Trophoblast cell (in vitro differentiated cells and primary cell): ENCODE results near the gene PDHX.

Experiments
- DNase-seq, 2 donors: peaks; one replicate each; pipeline ENCODE4 v3.0.0-alpha.2; 2016
- H2AFZ ChIP-seq: 2 replicates; pipeline ENCODE4 v1.6.1; 2013; ENCODE audit warnings: low read length, moderate library complexity, mild to moderate bottlenecking; ENCODE audit not compliant: insufficient read depth, poor library complexity
- H2AK5ac ChIP-seq: 2 replicates; pipeline ENCODE4 v1.6.1; 2013; ENCODE audit warnings: mild to moderate bottlenecking, low read length
- H2BK120ac ChIP-seq: 2 replicates; pipeline ENCODE4 v1.6.1; 2013; ENCODE audit warnings: low read length, mild to moderate bottlenecking, moderate library complexity; ENCODE audit not compliant: insufficient read depth, poor library complexity
- H2BK12ac ChIP-seq: 2 replicates; pipeline ENCODE4 v1.6.1; 2013; ENCODE audit warnings: mild to moderate bottlenecking, low read length, moderate library complexity
- H2BK5ac ChIP-seq: 2 replicates; pipeline ENCODE4 v1.6.1; 2013; ENCODE audit warnings: low read length, low read depth, moderate library complexity, mild to moderate bottlenecking; ENCODE audit not compliant: poor library complexity
- H3K14ac ChIP-seq: 2 replicates; pipeline ENCODE4 v1.6.1; 2013; ENCODE audit warnings: mild to moderate bottlenecking, low read length
- H3K18ac ChIP-seq: 2 replicates; pipeline ENCODE4 v1.6.1; 2013; ENCODE audit warnings: mild to moderate bottlenecking, low read length
- H3K23ac ChIP-seq: 2 replicates; pipeline ENCODE4 v1.6.1; 2013; ENCODE audit warnings: low read length
- H3K27ac ChIP-seq: 2 replicates; pipeline ENCODE4 v1.5.1; 2013; ENCODE audit warnings: low read depth, mild to moderate bottlenecking, inconsistent platforms, low read length, moderate library complexity
- H3K27me3 ChIP-seq: 2 replicates; pipeline ENCODE4 v1.6.1; 2013; ENCODE audit warnings: inconsistent platforms, mild to moderate bottlenecking, low read length, moderate library complexity; ENCODE audit not compliant: insufficient read depth
- H3K36me3 ChIP-seq, 2 experiments: 1 replicate in 1 of 2; 2 replicates in 1 of 2; pipeline ENCODE4 v1.6.1; 2013; ENCODE audit warnings: low read length in 2 of 2, mild to moderate bottlenecking in 2 of 2, moderate library complexity in 1 of 2; ENCODE audit not compliant: insufficient read depth in 2 of 2, control insufficient read depth in 1 of 2
- H3K4ac ChIP-seq: 2 replicates; pipeline ENCODE4 v1.6.1; 2013; ENCODE audit warnings: low read depth, mild to moderate bottlenecking, low read length, moderate library complexity
- H3K4me1 ChIP-seq, 2 experiments: 1 replicate in 1 of 2; 2 replicates in 1 of 2; pipeline ENCODE4 v1.6.1; 2013; ENCODE audit warnings: low read length in 2 of 2, mild to moderate bottlenecking in 2 of 2, moderate library complexity in 1 of 2; ENCODE audit not compliant: insufficient read depth in 2 of 2, control insufficient read depth in 1 of 2
- H3K4me2 ChIP-seq: 2 replicates; pipeline ENCODE4 v1.6.1; 2013; ENCODE audit warnings: inconsistent platforms, mild to moderate bottlenecking, low read length, moderate library complexity
- H3K4me3 ChIP-seq: 2 replicates; pipeline ENCODE4 v1.5.1; 2013; ENCODE audit warnings: mild to moderate bottlenecking, low read depth, low read length, inconsistent platforms
- H3K79me1 ChIP-seq: one replicate; pipeline ENCODE4 v1.6.1; 2013; ENCODE audit warnings: low read length
- H3K79me2 ChIP-seq: 2 replicates; pipeline ENCODE4 v1.6.1; 2013; ENCODE audit warnings: low read length, mild to moderate bottlenecking; ENCODE audit not compliant: control insufficient read depth, insufficient read depth, poor library complexity
- H3K9ac ChIP-seq: 2 replicates; pipeline ENCODE4 v1.6.1; 2013; ENCODE audit warnings: mild to moderate bottlenecking, low read length
- H3K9me3 ChIP-seq: 2 replicates; pipeline ENCODE4 v1.6.1; 2013; ENCODE audit warnings: low read depth, mild to moderate bottlenecking, control low read depth, inconsistent platforms, low read length; ENCODE audit not compliant: insufficient read depth
- H4K12ac ChIP-seq: 2 replicates; pipeline ENCODE4 v1.6.1; 2013; ENCODE audit warnings: low read depth, mild to moderate bottlenecking, low read length, moderate library complexity
- H4K8ac ChIP-seq: 2 replicates; pipeline ENCODE4 v1.6.1; 2013; ENCODE audit warnings: low read depth, mild to moderate bottlenecking, low read length, moderate library complexity
- H4K91ac ChIP-seq: one replicate; pipeline ENCODE4 v1.6.1; 2013; ENCODE audit warnings: low read depth, mild to moderate bottlenecking, low read length, moderate library complexity
- WGBS: extraction: QIAGEN DNeasy Blood & Tissue Kit; methylation state at CpG from one replicate; pipeline ENCODE4 v1.1.7; 2013; ENCODE audit warnings: missing lambda C conversion rate; ENCODE audit not compliant: insufficient read length, insufficient coverage; ENCODE audit errors: extremely low coverage; 5-methylcytosine and 5-hydroxymethylcytosine counted together

Gene PDHX

DNA sequence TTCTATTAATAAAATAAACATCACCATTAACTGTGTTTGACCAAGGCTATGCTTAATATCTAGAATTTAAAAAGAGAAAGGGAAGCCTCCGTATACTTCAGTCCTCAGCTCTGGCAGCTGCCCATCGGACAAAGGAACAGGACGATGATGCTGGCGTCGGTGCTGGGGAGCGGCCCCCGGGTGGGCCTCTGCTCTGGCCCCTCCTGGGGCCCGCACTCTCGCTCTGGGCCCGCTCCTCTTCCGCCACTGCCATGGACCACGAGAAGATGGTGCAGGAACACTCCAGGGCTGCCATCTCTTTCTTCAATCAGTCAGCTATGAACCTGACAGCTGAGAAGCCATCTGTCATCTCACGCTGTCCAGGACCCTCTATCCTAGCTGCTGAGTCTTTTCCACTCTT, 25.3 kb downstream of the PDHX start:
- Histone ChIP-seq H2AFZ (no peak overlapping the region), H4K8ac (no peak overlapping the region), H3K36me3 (no peaks in the 10 kb centered on the region), H3K9me3 (no peaks in the 10 kb centered on the region), H3K27ac (no peak overlapping the region), H2BK12ac (no peak overlapping the region), H3K23ac (no peak overlapping the region), H4K91ac (peak overlapping the region; percentile 6), H2AK5ac (peak overlapping the region; percentile 37), H3K4ac (peak overlapping the region; percentile 36), H3K14ac (no peak overlapping the region), H3K79me2 (no peaks in the 10 kb centered on the region), H2BK5ac (no peak overlapping the region), H3K79me1 (no peaks in the 10 kb centered on the region), H3K9ac (no peak overlapping the region), H3K4me2 (no peak overlapping the region), H2BK120ac (no peak overlapping the region), H3K4me3 (no peak overlapping the region), H4K12ac (no peak overlapping the region), H3K18ac (peak overlapping the region; percentile 65), H3K27me3 (no peaks in the 10 kb centered on the region), H3K4me1 (peaks cover 3 to 7% of the 10 kb centered on the region in 2 experiments)
- DNase-seq, result no peak
- WGBS, result no CpG with 5 or more reads among the region's 13 CpGs

- no peak for DNase-seq
- Histone ChIP-seq H3K36me3 (no peaks in the 10 kb centered on the region), H3K27ac (no peak overlapping the region)
These were observed 28.3 kb downstream of the PDHX start for GRCh38 chr11:34944692-34945091.

GRCh38 chr11:34948696-34949095, 32.3 kb downstream of the PDHX start:
- Histone ChIP-seq H3K27me3 (no peaks in the 10 kb centered on the region), H3K36me3 (no peaks in the 10 kb centered on the region)

More at GRCh38 chr11:34944692-34945091, 28.3 kb downstream of the PDHX start:
- H4K12ac ChIP-seq, result no peak overlapping the region
- H2BK5ac ChIP-seq, result no peak overlapping the region
- WGBS, result no CpG with 5 or more reads among the region's 1 CpG
- no peak overlapping the region for H3K14ac ChIP-seq
- H4K91ac ChIP-seq, result no peak overlapping the region
- H3K79me2 ChIP-seq, result no peaks in the 10 kb centered on the region
- H2BK120ac ChIP-seq, result no peak overlapping the region
- H2AFZ ChIP-seq, result no peak overlapping the region
- no peak overlapping the region for H3K4ac ChIP-seq
- no peak overlapping the region for H2BK12ac ChIP-seq
- peaks cover 2 to 5% of the 10 kb centered on the region in 2 experiments for H3K4me1 ChIP-seq
- no peak overlapping the region for H4K8ac ChIP-seq
- H2AK5ac ChIP-seq, result no peak overlapping the region
- H3K18ac ChIP-seq, result no peak overlapping the region
- H3K27me3 ChIP-seq, result no peaks in the 10 kb centered on the region
- H3K79me1 ChIP-seq, result no peaks in the 10 kb centered on the region
- H3K23ac ChIP-seq, result no peak overlapping the region
- no peak overlapping the region for H3K9ac ChIP-seq
- H3K4me3 ChIP-seq, result no peak overlapping the region
- no peaks in the 10 kb centered on the region for H3K9me3 ChIP-seq
- no peak overlapping the region for H3K4me2 ChIP-seq

GRCh38 chr11:34953955-34954354, 37.5 kb downstream of the PDHX start:
- Histone ChIP-seq H3K18ac (no peak overlapping the region), H3K23ac (no peak overlapping the region), H3K14ac (no peak overlapping the region), H4K91ac (no peak overlapping the region), H3K79me1 (no peaks in the 10 kb centered on the region), H3K4me2 (no peak overlapping the region), H3K36me3 (no peaks in the 10 kb centered on the region), H2BK5ac (no peak overlapping the region), H2AK5ac (no peak overlapping the region), H4K8ac (no peak overlapping the region), H2BK12ac (no peak overlapping the region), H3K9me3 (no peaks in the 10 kb centered on the region), H2BK120ac (no peak overlapping the region), H3K9ac (no peak overlapping the region), H3K4me3 (no peak overlapping the region), H3K4ac (no peak overlapping the region), H3K4me1 (no peaks in the 10 kb centered on the region), H3K79me2 (no peaks in the 10 kb centered on the region), H4K12ac (no peak overlapping the region), H2AFZ (no peak overlapping the region), H3K27me3 (no peaks in the 10 kb centered on the region), H3K27ac (no peak overlapping the region)
- WGBS, result no CpG with 5 or more reads among the region's 1 CpG
- no peak for DNase-seq

More at GRCh38 chr11:34948696-34949095, 32.3 kb downstream of the PDHX start:
- no peak overlapping the region for H2BK120ac ChIP-seq
- no peak overlapping the region for H4K91ac ChIP-seq
- no peak overlapping the region for H4K12ac ChIP-seq
- H2BK5ac ChIP-seq, result no peak overlapping the region
- no peak overlapping the region for H3K27ac ChIP-seq
- H3K79me2 ChIP-seq, result no peaks in the 10 kb centered on the region
- H3K14ac ChIP-seq, result no peak overlapping the region
- peaks cover under 1 to 2% of the 10 kb centered on the region in 2 experiments for H3K4me1 ChIP-seq
- H3K4me2 ChIP-seq, result no peak overlapping the region
- H3K9me3 ChIP-seq, result no peaks in the 10 kb centered on the region
- no peak overlapping the region for H3K23ac ChIP-seq
- no peaks in the 10 kb centered on the region for H3K79me1 ChIP-seq
- no peak overlapping the region for H2BK12ac ChIP-seq
- H3K9ac ChIP-seq, result no peak overlapping the region
- no peak overlapping the region for H2AK5ac ChIP-seq
- H3K4ac ChIP-seq, result no peak overlapping the region
- H4K8ac ChIP-seq, result no peak overlapping the region
- DNase-seq, result no peak
- H3K4me3 ChIP-seq, result no peak overlapping the region
- H3K18ac ChIP-seq, result no peak overlapping the region
- no peak overlapping the region for H2AFZ ChIP-seq
